ENCODE measurements around the gene EPHX1.
"Not testable (repeated sequence)": the region's sequence is repeated elsewhere in the genome, so short reads cannot be mapped to it uniquely, and the experiment has no call there.

EPHX1 gene

DNA sequence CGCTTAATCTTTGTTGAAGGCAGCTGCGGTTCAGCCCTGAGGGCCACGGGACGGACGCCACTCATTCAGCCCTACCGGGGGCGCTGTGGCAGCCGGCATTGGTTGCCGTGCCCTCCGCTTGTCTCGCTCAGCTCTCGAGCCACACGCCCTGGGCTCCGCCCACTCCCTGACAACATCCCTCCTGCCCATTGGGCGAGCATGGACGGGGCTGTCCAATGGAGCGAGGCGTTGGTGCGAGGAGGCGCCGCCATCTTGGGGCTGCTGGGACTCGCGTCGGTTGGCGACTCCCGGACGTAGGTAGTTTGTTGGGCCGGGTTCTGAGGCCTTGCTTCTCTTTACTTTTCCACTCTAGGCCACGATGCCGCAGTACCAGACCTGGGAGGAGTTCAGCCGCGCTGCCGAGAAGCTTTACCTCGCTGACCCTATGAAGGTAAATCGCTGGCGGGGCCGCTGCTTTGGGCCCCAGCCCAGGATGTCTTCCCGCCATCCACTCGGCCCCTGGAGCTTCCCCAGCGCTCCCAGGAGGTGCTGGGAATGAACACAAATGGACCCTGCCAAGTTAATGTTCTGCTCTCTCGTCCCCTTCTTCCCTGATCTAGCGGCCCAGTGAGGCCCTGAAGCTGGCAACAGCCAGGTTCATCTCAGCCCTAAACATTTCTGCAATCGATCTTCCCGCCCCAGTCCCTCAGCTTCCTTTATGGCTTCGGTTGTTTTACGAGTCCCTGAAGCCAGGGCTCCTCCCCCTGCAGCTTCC lies 32.2 kb upstream of the EPHX1 start, which contains the start of gene SRP9:
SRP9 (plus strand) TSS at position 244 of the 754 bp plus-strand sequence; CDS start at position 359, 115 bp downstream.
- peak; percentile 97 for DNase-seq

DNA sequence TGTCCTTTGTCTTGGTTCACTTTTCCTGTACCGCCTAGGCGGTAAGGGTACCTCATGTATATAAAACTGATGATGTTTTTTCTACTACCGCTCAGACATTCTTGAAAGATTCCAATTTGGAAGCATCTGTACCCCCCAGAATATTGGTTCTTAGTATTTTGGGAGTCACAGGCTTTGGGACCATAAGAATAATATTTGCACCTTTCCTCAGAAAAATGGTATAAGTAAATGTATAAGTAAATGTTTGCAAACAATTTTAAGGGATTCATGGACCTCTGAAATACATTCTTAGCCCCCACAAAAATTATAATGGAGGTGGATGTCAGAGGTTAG lies 31.6 kb upstream of the EPHX1 start:
- DNase-seq, result no peak

DNA sequence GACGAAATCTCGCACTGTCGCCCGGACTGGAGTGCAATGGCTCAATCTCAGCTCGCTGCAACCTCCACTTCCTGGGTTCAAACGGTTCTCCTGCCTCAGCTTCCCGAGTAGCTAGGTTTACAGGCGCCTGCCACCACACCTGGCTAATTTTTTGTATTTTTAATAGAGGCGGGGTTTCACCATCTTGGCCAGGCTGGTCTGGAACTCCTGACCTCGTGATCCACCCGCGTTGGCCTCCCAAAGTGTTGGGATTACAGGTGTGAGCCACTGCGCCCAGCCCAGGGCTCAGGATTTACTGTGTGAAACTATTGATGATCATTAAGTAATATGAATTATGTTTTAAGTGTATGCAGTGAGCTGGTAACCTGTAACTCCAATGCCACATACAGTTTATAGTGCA lies 30.8 kb upstream of the EPHX1 start:
- DNase-seq, result not testable (repeated sequence)

DNA sequence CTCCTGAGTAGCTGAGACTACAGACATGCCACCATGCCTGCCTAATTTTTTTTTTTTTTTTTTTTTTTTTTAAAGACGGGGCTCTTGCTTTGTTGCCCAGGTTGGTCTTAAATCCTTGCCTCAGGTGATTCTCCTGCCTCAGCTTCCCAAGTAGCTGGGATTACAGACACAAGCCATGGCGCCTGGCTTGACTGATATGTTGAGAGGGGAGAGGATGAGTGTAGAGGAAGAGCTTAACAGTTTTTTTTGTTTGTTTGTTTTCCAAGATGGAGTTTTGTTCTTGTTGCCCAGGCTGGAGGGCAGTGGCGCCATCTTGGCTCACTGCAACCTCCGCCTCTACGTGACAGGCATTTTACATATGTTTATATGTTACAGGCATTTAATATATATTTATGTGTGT lies 29.8 kb upstream of the EPHX1 start:
- DNase-seq, result no peak

DNA sequence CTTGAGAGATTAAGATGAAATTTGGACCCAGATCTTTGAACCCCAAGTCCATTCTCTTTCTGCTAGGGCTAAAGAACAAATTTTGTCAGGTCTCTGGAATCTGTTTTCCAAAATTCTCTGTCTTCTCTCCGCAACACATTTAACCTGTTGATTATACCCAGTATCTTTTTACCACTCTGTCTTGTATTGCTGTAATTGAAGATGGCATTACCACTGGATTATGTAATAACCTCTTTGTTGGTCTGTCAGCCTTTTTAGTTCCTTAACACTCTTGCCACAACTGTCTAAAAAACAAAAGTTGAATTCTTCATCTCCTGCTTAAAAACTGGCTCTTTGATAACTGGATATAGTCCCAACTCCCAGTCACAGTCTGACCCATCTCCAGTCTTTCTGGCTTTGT lies 29.3 kb upstream of the EPHX1 start:
- no peak for DNase-seq

DNA sequence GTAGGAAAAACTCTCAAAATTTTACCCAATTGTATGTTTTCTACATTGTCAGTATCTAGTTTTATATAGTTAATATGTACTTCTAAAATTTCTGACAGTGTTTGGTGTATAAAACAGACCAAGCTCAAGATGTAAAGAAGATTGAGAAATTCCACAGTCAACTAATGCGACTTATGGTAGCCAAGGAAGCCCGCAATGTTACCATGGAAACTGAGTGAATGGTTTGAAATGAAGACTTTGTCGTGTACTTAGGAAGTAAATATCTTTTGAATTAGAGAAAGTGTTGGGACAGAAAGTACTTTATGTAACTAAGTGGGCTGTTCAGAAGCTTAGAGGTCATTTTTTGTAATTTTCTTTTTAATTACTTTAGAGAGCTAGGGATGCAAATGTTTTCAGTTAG lies 20.8 kb upstream of the EPHX1 start:
- DNase-seq, result not testable (repeated sequence)

DNA sequence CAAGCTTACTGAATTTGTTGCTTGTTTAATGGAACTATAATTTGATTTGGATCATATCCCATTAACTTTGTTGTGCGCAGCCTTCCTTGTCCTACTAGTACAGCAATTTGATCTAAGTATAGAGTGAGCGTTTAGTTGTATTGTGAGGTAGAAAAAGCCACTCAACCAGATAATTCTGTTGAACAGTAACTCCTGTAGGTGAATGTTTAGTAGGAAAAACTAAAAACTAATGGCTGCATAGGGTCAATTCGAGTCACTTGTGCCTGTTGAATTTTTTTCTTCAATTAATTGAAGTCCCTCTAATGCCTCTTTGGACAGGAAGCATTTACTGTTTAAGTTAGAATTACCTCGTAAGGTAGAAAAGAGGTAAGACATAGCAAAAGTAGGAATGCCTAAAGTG lies 15.0 kb upstream of the EPHX1 start:
- no peak for DNase-seq

DNA sequence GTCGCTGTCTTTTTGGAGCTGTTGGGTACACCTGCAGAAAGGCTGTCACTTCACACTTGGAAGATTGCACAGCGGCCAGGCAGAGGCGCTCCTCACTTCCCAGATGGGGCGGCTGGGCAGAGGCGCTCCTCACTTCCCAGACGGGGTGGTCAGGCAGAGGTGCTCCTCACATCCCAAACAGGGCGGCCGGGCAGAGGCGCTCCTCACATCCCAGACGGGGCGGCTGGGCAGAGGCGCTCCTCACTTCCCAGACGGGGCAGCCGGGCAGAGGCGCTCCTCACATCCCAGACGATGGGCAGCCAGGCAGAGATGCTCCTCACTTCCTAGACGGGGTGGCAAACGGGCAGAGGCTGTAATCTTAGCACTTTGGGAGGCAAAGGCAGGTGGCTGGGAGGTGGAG lies 13.8 kb upstream of the EPHX1 start:
- not testable (repeated sequence) for DNase-seq

DNA sequence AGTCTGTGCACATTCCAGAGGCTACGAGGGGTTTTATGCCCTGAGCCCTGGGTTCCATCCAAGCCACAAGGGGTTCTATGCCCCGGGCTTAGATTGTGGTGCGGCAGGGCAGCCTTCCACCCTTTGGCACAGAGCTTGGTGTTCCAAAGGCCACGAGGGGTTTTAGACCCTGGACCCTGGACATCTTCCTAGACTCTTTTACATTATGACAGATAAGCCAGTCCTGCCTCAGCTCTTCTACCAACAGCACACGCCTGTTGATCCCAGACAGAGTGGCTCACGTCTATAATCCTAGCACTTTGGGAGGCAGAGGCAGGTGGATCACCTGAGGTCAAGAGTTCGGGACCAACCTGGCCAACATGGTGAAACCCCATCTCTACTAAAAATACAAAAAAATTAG lies 8.8 kb upstream of the EPHX1 start:
- not testable (repeated sequence) for DNase-seq

DNA sequence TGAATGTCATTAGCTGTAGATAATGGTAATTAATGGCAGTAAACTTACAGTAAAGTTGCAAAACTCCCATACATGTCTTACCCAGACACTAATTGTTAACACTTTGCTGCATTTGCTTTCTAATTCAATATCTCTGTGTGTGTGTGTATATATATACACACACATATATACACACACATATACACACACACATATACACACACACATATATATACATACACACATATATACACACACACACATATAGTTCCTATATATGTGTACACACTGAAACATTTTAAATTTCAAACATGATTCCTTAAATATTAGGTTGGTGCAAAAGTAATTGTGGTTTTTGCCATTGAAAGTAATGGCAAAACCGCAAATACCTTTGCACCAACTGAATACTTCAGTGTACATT lies 3.7 kb upstream of the EPHX1 start:
- DNase-seq, result no peak

DNA sequence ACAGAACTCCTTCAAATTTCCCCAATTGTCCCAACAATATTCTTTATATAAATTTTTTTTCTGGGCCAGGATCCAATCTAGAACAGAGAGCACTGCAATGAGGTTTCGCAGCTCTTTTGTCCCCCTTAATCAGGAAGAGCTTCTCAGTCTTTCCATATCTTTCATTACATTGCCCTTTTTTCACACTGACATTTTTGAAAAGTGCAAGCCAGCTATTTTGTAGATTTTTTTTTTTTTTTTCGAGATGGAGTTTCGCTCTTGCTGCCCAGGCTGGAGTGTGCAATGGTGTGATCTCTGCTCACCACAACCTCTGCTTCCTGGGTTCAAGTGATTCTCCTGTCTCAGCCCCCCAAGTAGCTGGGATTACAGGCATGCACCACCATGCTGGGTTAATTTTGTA lies 3.2 kb upstream of the EPHX1 start:
- DNase-seq, result not testable (repeated sequence)

DNA sequence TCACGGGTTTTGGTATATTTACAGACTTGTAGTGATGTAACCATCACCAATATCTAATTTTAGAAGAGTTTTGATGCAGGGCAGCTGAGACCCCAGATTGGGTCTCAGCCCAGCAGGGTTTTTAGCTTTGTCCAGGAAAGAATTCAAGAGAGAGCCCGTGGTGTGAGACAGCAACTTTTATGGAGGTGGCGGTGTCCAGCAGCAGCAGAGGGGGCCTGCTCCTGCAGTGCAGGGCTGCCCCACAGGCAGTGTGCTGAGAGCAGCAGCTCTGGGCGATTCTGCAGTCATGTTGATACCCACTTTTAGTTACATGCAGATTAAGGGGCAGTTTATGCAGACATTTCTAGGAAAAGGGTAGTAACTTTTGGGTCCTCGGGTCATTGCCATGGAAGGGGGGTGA lies 1.8 kb upstream of the EPHX1 start:
- no peak for DNase-seq

DNA sequence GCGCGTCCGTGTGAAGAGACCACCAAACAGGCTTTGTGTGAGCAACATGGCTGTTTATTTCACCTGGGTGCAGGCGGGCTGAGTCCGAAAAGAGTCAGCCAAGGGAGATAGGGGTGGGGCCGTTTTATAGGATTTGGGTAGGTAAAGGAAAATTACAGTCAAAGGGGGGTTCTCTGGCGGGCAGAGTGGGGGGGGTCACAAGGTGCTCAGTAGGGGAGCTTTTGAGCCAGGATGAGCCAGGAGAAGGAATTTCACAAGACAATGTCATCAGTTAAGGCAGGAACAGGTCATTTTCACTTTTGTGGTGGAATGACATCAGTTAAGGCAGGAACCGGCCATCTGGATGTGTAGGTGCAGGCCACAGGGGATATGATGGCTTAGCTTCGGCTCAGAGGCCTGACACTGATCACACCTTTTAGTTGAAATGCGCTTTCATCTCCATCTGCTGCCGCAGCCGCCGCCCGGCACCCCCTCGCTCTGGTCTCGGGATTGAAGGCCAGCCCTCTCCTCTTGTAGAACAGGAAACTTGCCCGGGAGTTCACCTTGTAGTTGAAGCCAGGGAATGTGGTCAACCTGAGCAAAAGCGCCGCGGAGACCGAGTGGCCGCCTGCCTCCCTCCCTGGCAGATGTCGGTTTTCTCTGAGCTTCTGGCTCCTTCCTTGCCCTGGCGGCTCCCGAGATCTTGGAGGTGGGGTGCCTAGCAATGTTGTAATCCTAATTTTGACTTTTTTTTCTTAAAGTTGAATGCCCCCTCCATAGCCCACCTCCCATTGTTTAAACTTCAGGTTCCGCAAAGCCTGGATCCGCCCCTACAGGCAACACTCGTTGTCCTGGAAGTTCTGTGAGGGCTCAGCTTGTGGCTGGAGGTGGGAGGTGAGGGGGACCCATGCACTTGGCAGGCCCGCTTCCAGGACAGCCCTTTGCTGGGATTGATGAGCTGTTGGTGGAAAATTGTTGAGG lies 935 bp downstream of the EPHX1 start:
- DNase-seq, result not testable (repeated sequence)

DNA sequence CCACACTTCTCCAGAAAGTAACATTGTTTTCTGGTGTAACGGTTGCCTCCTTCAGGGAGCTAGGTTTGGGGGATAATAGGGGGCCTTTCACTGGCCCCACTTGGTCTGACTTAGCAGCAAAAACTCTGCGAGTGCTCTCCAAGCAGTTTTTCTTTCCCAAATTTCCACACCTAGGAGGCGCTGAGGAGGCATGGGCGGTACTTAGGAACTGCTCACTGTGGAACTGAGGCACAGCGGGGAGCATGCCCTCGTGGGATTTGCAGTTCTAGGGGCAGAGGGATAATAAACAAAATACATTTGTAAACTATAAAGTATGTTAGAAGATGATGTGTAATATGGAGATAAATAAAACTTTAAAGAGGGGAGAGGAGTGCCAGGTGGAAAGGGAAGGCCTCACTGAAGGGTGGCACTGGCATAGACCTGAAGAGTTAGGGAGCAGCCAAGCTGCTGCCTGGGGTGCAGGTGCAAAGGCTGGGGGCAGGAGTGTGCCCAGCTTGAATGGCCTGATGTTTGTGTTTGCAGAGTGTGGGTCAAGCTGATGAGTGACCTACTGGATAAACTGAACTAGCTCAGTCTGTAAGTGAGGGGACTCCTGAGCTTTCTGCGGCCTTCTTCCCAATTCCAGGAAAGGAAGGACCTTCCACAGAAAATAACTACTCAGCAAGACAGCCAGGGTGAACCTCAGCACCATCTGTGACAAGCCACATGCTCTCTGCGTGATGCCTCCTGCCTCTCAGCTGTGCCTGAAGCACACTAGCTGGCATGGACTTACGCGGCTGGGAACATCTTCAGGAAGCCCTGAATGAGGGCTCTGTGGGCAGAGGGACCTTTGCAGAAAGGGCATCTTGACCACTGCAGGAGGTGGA lies 1.9 kb downstream of the EPHX1 start:
- DNase-seq, result no peak

DNA sequence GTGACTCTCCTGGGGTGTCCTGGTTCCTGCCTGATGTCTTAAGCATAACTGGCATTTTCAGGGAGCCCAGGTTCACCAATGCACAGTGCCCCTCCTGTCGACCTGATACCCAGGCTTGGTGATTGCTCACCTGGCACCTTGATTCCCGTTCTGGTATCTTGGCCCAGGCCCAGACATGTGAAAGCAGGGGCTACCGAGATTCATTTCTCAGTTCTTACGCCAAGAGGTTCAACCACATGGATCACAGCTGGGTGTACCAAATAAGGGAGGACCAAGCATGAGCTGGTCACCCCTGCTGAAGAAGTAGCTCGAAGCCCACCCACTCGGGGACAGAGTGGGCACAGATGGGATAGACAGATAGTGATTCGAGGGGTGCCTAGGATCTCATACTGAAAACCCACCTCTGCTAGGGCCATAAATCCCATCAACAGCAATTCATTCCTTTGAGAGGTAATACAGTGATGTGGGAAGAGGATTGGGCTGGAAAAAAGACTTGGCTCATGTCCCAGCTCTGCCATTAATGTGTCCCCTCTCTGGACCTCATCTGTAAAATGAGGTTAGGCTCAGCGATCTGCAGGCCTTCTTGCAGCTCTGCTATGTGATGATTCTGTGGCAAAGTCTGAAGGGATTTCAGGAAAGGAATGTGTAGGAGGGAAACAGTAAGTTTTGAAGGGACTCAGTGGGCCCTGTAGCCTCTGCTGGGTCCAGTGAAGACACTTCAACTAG lies 2.7 kb downstream of the EPHX1 start:
- no peak for DNase-seq

DNA sequence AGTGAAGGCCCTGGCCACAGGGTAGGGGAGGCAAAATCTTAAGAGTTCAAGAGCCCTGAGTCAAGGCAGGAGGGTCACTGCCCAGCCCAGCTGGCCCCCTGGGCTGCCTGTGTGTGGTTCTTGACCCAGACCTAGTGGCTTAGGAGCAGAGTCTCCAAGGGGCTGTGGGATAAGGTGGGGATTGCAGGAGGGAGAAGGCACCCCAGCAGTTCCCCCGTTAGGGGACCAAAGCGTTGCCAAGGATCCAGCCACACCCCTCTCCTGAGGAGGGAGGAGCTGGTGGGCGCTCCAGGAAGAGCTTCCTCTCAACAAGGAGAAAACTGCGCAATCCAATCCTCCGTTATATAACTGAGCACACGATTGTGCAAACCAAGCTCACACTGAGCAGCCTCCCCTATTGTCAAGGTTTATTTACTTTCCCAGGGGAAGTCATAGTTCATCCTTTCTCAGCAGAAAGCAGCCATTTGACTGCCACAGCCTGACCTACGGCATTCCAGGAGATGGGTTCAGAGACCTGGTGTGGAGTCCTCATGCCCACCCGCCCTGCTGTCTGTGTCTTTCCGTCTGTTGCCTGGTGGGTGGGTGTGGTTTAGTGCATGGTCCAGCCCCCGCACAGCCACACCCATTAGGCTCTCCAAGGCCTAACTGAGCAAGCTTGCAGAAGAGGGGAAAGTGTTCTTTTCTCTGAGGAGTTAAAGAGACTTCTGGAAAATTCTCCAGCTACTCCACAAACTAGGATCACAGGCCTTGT lies 3.5 kb downstream of the EPHX1 start:
- DNase-seq, result no peak

DNA sequence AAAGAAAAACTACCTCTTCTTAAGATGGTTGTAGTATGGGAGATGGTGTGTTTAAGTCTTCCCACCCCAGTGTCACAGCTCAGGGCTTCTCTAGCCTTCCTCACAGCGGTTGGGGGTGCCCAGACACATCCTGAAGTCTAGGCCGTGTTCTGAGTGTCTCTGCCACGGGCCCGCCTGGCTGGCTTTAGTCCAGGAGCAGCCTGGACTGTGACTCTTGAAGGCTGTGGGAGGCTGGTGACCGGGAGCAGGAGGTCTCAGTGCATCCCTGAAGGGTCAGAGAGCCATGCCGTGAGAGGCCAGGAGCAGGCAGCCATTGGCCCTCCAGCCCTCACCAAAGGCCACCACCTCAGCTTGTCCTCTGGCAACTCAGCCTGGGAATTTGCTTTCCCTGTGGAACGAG lies 4.5 kb downstream of the EPHX1 start:
- no peak for DNase-seq

DNA sequence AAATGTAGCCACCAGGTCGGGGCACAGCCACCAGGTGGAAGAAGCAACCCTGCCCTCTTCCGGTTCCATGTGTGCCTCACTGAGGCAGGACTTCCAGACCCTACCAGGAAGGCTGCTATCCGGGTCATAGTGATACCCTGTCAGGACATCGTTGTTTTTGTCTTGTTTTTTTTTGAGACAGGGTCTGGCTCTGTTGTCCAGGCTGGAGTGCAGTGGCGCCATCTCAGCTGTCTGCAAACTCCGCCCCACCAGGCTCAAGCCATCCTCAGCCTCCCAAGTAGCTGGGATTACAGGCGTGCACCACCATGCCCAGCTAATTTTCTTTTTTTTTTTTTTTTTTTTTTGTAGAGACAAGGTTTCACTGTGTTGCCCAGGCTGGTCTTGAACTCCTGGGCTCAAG lies 5.2 kb downstream of the EPHX1 start:
- not testable (repeated sequence) for DNase-seq

DNA sequence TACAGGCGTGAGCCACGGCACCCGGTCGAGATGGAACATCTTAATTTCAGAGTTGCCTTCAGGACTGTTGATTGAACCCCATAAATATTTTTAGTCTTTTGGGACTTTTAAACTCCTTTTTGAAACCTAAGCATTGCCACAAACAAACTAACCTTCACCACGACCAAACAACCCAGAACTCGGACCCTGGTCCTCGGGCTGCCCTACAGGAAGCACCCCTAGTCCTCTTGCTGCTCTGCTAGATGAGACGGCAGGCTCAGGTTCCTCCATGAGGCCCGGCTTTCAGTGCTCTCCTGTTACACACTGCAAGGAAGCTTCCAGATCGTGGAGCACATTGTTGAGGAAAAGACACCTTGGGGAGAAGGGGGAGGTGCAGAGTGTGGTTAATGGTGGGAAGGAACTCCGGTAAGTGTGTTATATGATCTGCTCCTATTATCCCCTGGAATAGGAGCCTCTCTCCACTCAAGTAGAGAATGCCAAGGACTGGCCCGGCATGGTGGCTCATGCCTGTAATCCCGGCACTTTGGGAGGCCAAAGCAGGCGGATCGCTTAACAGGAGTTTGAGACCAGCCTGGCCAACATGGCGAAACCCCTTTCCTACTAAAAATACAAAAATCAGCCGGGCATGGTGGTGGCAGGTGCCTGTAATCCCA lies 5.7 kb downstream of the EPHX1 start:
- no peak for DNase-seq

DNA sequence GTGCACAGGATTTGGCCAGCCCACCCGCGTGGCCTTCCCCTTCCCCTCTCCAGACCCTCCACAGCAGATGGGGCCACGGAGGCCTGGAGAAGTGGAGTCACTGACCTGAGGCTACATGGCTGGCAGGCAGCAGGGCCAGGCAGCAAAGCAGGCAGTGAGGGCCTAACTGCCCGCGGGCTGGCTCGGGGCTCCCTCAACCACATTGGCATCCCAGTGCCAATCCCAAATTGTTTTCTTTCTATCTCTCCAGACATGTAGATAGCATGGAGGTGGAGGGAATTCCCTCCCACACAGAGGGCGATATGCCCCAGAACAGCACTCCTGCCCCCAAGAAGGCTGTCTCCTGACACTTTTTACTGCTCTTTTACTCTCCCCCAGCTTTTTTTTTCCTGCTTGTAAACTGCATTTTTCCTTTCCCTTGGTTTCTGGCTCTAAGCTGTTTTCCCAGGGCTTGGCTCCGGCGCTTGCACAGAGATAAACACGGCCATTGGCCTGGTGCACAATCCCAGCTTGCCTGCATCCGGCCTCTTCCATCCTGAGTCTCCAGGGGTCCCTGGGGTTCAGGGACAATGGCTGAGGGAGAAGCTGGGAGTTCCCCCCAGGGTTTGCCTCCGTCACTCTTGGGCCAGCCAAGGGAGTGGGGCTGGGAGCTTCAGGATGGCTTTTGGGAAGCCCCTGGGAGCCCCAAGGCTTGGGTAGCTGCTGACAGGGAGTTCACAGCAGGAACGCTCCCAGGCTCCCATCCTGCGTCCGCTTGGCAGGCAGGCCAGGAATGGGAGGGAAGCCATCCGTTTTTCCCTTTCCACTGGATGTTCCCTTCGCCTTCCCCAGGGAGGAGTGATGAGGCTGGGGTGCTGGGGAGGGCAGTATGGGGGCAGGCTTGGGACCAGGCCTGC lies 7.0 kb downstream of the EPHX1 start:
- DNase-seq, result no peak
